ENCODE results near the gene FUZ.
A peak's percentile ranks its signal among the peaks of the same experiment; 100 is the strongest.

The FUZ gene

GRCh38 chr19:49779731-49780555, 33.1 kb downstream of the FUZ start:
- no peak for DNase-seq (ENCODE audit: low spot score)

GRCh38 chr19:49776371-49776764, 36.7 kb downstream of the FUZ start:
- no peak for DNase-seq (ENCODE audit: low spot score)

GRCh38 chr19:49775742-49776370, 37.2 kb downstream of the FUZ start:
- DNase-seq (ENCODE audit: low spot score), result no peak

- DNase-seq (ENCODE audit: low spot score), result no peak
Measured at GRCh38 chr19:49774969-49775368, 38.1 kb downstream of the FUZ start.

GRCh38 chr19:49773663-49774350, 39.3 kb downstream of the FUZ start:
- no peak for DNase-seq (ENCODE audit: low spot score)

- DNase-seq (ENCODE audit: low spot score), result no peak
Measured at GRCh38 chr19:49772850-49773432, 40.2 kb downstream of the FUZ start.

GRCh38 chr19:49771674-49772139, 41.4 kb downstream of the FUZ start:
- DNase-seq (ENCODE audit: low spot score), result no peak

- DNase-seq (ENCODE audit: low spot score), result no peak
Measured at GRCh38 chr19:49770529-49770928, 42.6 kb downstream of the FUZ start.

GRCh38 chr19:49767967-49768581, 45.0 kb downstream of the FUZ start:
- DNase-seq (ENCODE audit: low spot score), result peak; percentile 26

GRCh38 chr19:49767381-49767780, 45.7 kb downstream of the FUZ start:
- peak; percentile 35 for DNase-seq (ENCODE audit: low spot score)

- no peak for DNase-seq (ENCODE audit: low spot score)
Measured at GRCh38 chr19:49766930-49767299, 46.2 kb downstream of the FUZ start, which contains the start of gene AP2A1. Gene AP2A1, plus strand, starts transcription at chr19:49767001. Its CDS starts 133 bp downstream, at chr19:49767134.

- DNase-seq (ENCODE audit: low spot score), result peak; percentile 100
Measured at GRCh38 chr19:49766007-49766929, 46.8 kb downstream of the FUZ start.

- no peak for DNase-seq (ENCODE audit: low spot score)
Measured at GRCh38 chr19:49764341-49764740, 48.8 kb downstream of the FUZ start.

- DNase-seq (ENCODE audit: low spot score), result no peak
Measured at GRCh38 chr19:49763230-49763629, 49.9 kb downstream of the FUZ start, which contains the start of gene TSKS. Gene TSKS, minus strand, starts transcription at chr19:49763306. Its CDS starts 59 bp downstream, at chr19:49763247.

GRCh38 chr19:49761625-49762311, 51.3 kb downstream of the FUZ start:
- DNase-seq (ENCODE audit: low spot score), result no peak

- DNase-seq (ENCODE audit: low spot score), result no peak
Measured at GRCh38 chr19:49761249-49761624, 51.9 kb downstream of the FUZ start.

GRCh38 chr19:49758292-49758691, 54.8 kb downstream of the FUZ start:
- DNase-seq (ENCODE audit: low spot score), result peak; percentile 85
